LNCaP clone FGC (cell line): ENCODE results near the gene FERD3L.

Source experiments
- DNase-seq: peaks from one replicate; pipeline ENCODE4 v3.0.0-alpha.2; 2011; ENCODE audit warnings: low read depth
- H3K4me3 ChIP-seq: 2 replicates; pipeline ENCODE4 v1.5.1; 2011; ENCODE audit warnings: mild to moderate bottlenecking, low read depth, low read length, control low read depth
- CTCF ChIP-seq: IDR thresholded peaks from 2 replicates; pipeline ENCODE4 v1.5.1; 2012; ENCODE audit warnings: mild to moderate bottlenecking; ENCODE audit not compliant: control insufficient read depth, insufficient read depth; ENCODE audit errors: extremely low read depth

FERD3L gene

GRCh38 chr7:19105546-19105945 lies 39.7 kb downstream of the FERD3L start:
- TF ChIP-seq CTCF, result no peak
- DNase-seq, result no peak
- no peak overlapping the region for H3K4me3 ChIP-seq

- no peak for TF ChIP-seq CTCF
- no peak overlapping the region for H3K4me3 ChIP-seq
- DNase-seq, result no peak
These were observed 40.4 kb downstream of the FERD3L start for GRCh38 chr7:19104811-19105210.

DNA sequence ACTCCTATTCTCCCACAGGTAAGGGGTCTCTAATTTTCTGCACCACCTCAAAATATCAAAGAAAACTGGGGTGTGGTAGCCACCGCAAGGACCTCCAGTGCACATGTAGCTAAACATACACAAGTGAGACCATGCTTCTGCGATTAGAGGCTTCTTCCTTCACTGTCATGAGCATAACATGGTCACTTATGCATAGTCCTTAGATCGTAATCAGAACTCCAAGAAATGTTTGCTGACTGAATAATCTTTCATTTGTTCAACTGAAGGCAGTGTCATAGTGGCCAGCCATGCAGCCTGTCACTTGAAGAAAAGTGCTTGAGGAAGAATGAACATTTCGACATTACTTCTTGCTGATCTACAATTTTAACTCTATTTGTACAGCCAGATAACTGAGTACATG lies 42.3 kb downstream of the FERD3L start:
- no peak for TF ChIP-seq CTCF
- no peak for DNase-seq
- H3K4me3 ChIP-seq, result no peak overlapping the region

- TF ChIP-seq CTCF, result no peak
- H3K4me3 ChIP-seq, result no peak overlapping the region
- DNase-seq, result no peak
These were observed 43.3 kb downstream of the FERD3L start for GRCh38 chr7:19101909-19102308.

DNA sequence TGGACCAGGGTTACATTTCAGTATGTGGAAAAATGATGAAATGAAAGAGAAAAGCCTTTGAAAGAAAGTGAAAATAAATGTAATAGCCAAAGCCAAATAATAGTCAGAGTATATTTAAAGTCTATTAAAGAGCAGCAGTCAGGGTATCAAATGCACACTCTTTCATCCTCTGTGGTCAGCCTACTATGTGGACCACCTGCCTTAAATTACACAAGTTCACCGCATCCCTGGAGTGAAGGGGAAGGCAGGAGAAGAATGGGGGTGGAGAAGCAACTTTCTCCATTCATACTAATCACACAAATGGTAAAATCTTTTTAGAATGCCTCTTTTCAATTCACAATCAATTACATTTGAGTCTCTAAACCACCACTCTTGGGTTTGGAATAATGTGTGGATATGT lies 43.7 kb downstream of the FERD3L start:
- no peak for DNase-seq
- no peak overlapping the region for H3K4me3 ChIP-seq
- no peak for TF ChIP-seq CTCF

DNA sequence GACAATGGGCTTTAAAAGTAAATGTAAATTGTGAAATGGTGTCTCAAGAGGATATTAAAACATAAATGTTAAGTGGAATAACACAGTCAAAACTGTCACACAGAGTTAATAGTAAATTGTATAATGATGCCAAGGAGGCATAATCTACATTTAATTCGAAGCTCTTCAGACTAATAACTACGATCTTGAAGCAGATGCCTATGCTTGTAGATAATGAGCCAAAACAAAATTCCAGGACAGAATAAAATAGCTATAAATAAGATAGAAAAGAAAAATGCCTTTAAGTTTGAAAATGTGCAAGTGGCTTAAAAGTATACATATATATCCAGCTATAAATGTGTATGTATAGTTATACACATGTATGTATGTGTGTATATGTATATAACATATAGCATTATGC lies 45.3 kb downstream of the FERD3L start:
- no peak for TF ChIP-seq CTCF
- DNase-seq, result no peak
- no peak overlapping the region for H3K4me3 ChIP-seq

GRCh38 chr7:19099194-19099593 lies 46.0 kb downstream of the FERD3L start:
- no peak overlapping the region for H3K4me3 ChIP-seq
- no peak for TF ChIP-seq CTCF
- DNase-seq, result no peak
